Activated T-cell treated with anti-CD3 and anti-CD28 coated beads, Interleukin-2, amount 50 U/mL, for 4 hours (primary cell): ENCODE measurements around the gene SALL1. TPM values are rescaled to one million over a fixed set of nuclear protein-coding genes. Genes with fewer than 3 reads are reported as not detected.
A peak's percentile ranks its signal among the peaks of the same experiment; 100 is the strongest.

Experiments
- ATAC-seq, 2 donors: fragments of 200-7000 bp; cut with Tn5 transposase; one replicate each; pipeline ENCODE4 v1.10.0; 2021
- DNase-seq: peaks from one replicate; pipeline ENCODE4 v3.0.0-alpha.2; 2020
- H3K27me3 Mint-ChIP-seq: one replicate; pipeline ENCODE4 v1.8.0; 2021; ENCODE audit warnings: low read depth, mixed read lengths
- H3K36me3 Mint-ChIP-seq: one replicate; pipeline ENCODE4 v1.8.0; 2022; ENCODE audit warnings: mixed read lengths; ENCODE audit not compliant: insufficient read depth
- H3K4me1 Mint-ChIP-seq: one replicate; pipeline ENCODE4 v1.8.0; 2021; ENCODE audit warnings: low read depth, mixed read lengths
- H3K4me3 Mint-ChIP-seq: one replicate; pipeline ENCODE4 v1.8.0; 2021; ENCODE audit warnings: mild to moderate bottlenecking, moderate library complexity, mixed read lengths
- H3K9me3 Mint-ChIP-seq: one replicate; pipeline ENCODE4 v1.8.0; 2021; ENCODE audit warnings: mixed read lengths
- total RNA-seq, 3 donors: library from RNA; stranded (reverse); gene quantifications; one replicate each; pipeline ENCODE4 v1.2.1, GENCODE V29; 2021

Gene SALL1
- total RNA-seq, 3 donors from 2014 or later = not detected

- Mint-ChIP-seq H3K36me3 (no peaks in the 10 kb centered on the region), H3K4me1 (peaks cover 5% of the 10 kb centered on the region), H3K27me3 (peaks cover 75% of the 10 kb centered on the region), H3K4me3 (no peak overlapping the region), H3K9me3 (no peaks in the 10 kb centered on the region)
- no peak for DNase-seq
- no peak for ATAC-seq
Observed at GRCh38 chr16:51151961-51152663, 1.0 kb upstream of the SALL1 start.

- DNase-seq (no peak), ATAC-seq (peak in 1 of 2 donors; percentile 30)
- Mint-ChIP-seq H3K36me3 (no peaks in the 10 kb centered on the region), H3K4me3 (no peak overlapping the region), H3K27me3 (peaks cover 72% of the 10 kb centered on the region), H3K9me3 (no peaks in the 10 kb centered on the region), H3K4me1 (peaks cover 5% of the 10 kb centered on the region)
Observed at GRCh38 chr16:51151435-51151960, 428 bp upstream of the SALL1 start.

- ATAC-seq = no peak
- no peaks in the 10 kb centered on the region for H3K36me3 Mint-ChIP-seq
- peaks cover 5% of the 10 kb centered on the region for H3K4me1 Mint-ChIP-seq
- H3K27me3 Mint-ChIP-seq = peaks cover 68% of the 10 kb centered on the region
- H3K4me3 Mint-ChIP-seq = no peak overlapping the region
- DNase-seq = no peak
- no peaks in the 10 kb centered on the region for H3K9me3 Mint-ChIP-seq
Observed at GRCh38 chr16:51150165-51150887, 744 bp downstream of the SALL1 start.

GRCh38 chr16:51149721-51150164 is 1.3 kb downstream of the SALL1 start:
- Mint-ChIP-seq H3K9me3 (no peaks in the 10 kb centered on the region), H3K4me1 (peaks cover 2% of the 10 kb centered on the region), H3K4me3 (no peak overlapping the region), H3K36me3 (no peaks in the 10 kb centered on the region), H3K27me3 (peaks cover 67% of the 10 kb centered on the region)
- ATAC-seq (no peak), DNase-seq (no peak)

- Mint-ChIP-seq H3K4me1 (peaks cover 2% of the 10 kb centered on the region), H3K4me3 (no peak overlapping the region), H3K27me3 (peaks cover 64% of the 10 kb centered on the region), H3K36me3 (no peaks in the 10 kb centered on the region), H3K9me3 (no peaks in the 10 kb centered on the region)
- DNase-seq = no peak
- ATAC-seq = no peak
Observed at GRCh38 chr16:51149251-51149661, 1.8 kb downstream of the SALL1 start.

GRCh38 chr16:51148678-51149228 is 2.3 kb downstream of the SALL1 start:
- Mint-ChIP-seq H3K4me1 (peaks cover 2% of the 10 kb centered on the region), H3K4me3 (no peak overlapping the region), H3K9me3 (no peaks in the 10 kb centered on the region), H3K27me3 (peaks cover 59% of the 10 kb centered on the region), H3K36me3 (no peaks in the 10 kb centered on the region)
- no peak for ATAC-seq
- DNase-seq = no peak

- ATAC-seq (no peak), DNase-seq (no peak)
- Mint-ChIP-seq H3K4me1 (peaks cover 2% of the 10 kb centered on the region), H3K9me3 (no peaks in the 10 kb centered on the region), H3K4me3 (no peak overlapping the region), H3K36me3 (no peaks in the 10 kb centered on the region), H3K27me3 (peaks cover 52% of the 10 kb centered on the region)
Observed at GRCh38 chr16:51147776-51148677, 3.0 kb downstream of the SALL1 start.

GRCh38 chr16:51146256-51146924 is 4.7 kb downstream of the SALL1 start:
- Mint-ChIP-seq H3K9me3 (no peaks in the 10 kb centered on the region), H3K27me3 (peaks cover 47% of the 10 kb centered on the region), H3K4me3 (no peak overlapping the region), H3K4me1 (no peaks in the 10 kb centered on the region), H3K36me3 (no peaks in the 10 kb centered on the region)
- no peak for DNase-seq
- ATAC-seq = no peak

- DNase-seq (no peak), ATAC-seq (no peak)
- Mint-ChIP-seq H3K36me3 (no peaks in the 10 kb centered on the region), H3K27me3 (peaks cover 39% of the 10 kb centered on the region), H3K4me1 (no peaks in the 10 kb centered on the region), H3K4me3 (no peak overlapping the region), H3K9me3 (no peaks in the 10 kb centered on the region)
Observed at GRCh38 chr16:51144203-51144602, 6.9 kb downstream of the SALL1 start.

GRCh38 chr16:51143196-51143977 is 7.7 kb downstream of the SALL1 start:
- Mint-ChIP-seq H3K36me3 (no peaks in the 10 kb centered on the region), H3K27me3 (peaks cover 31% of the 10 kb centered on the region), H3K4me3 (no peak overlapping the region), H3K9me3 (no peaks in the 10 kb centered on the region), H3K4me1 (no peaks in the 10 kb centered on the region)
- ATAC-seq (no peak), DNase-seq (no peak)

- DNase-seq (no peak), ATAC-seq (no peak)
- no peaks in the 10 kb centered on the region for H3K4me1 Mint-ChIP-seq
- no peaks in the 10 kb centered on the region for H3K36me3 Mint-ChIP-seq
- H3K27me3 Mint-ChIP-seq = peaks cover 17% of the 10 kb centered on the region
- no peak overlapping the region for H3K4me3 Mint-ChIP-seq
- H3K9me3 Mint-ChIP-seq = no peaks in the 10 kb centered on the region
Observed at GRCh38 chr16:51141541-51141940, 9.5 kb downstream of the SALL1 start.

- no peak for ATAC-seq
- peaks cover 15% of the 10 kb centered on the region for H3K27me3 Mint-ChIP-seq
- H3K4me1 Mint-ChIP-seq = no peaks in the 10 kb centered on the region
- no peak overlapping the region for H3K4me3 Mint-ChIP-seq
- H3K9me3 Mint-ChIP-seq = no peaks in the 10 kb centered on the region
- DNase-seq = no peak
- no peaks in the 10 kb centered on the region for H3K36me3 Mint-ChIP-seq
Observed at GRCh38 chr16:51141106-51141505, 10.0 kb downstream of the SALL1 start.

GRCh38 chr16:51140112-51140511 is 11.0 kb downstream of the SALL1 start:
- Mint-ChIP-seq H3K27me3 (peaks cover 19% of the 10 kb centered on the region), H3K4me1 (no peaks in the 10 kb centered on the region), H3K4me3 (no peak overlapping the region), H3K9me3 (no peaks in the 10 kb centered on the region), H3K36me3 (no peaks in the 10 kb centered on the region)
- DNase-seq (no peak), ATAC-seq (no peak)
